Fibroblast of villous mesenchyme (primary cell): ENCODE data around the gene CHL1. TPM values are rescaled to one million over a fixed set of nuclear protein-coding genes. Genes with fewer than 3 reads are reported as not detected.

ENCODE experiments used
- DNase-seq: peaks from one replicate; pipeline ENCODE4 v3.0.0-alpha.2; 2010; ENCODE audit warnings: low read depth
- H3K4me3 ChIP-seq: 2 replicates; pipeline ENCODE4 v1.5.1; 2011; ENCODE audit warnings: low read depth, mild to moderate bottlenecking, low read length
- CTCF ChIP-seq: IDR thresholded peaks from 2 replicates; pipeline ENCODE4 v1.5.1; 2012; ENCODE audit warnings: low read depth, mild to moderate bottlenecking, low read length; ENCODE audit not compliant: insufficient read depth
- total RNA-seq: library from RNA; depleted of rRNA; stranded (reverse); fragments of >200 nt; gene quantifications from 2 replicates; pipeline ENCODE4 v1.2.3, GENCODE V29; 2012

CHL1 gene
- total RNA-seq, 1 donor = not detected

GRCh38 chr3:243356-243725 is 46.8 kb downstream of the CHL1 start:
- no peak for DNase-seq
- H3K4me3 ChIP-seq = no peak overlapping the region
- no peak for TF ChIP-seq CTCF

DNA sequence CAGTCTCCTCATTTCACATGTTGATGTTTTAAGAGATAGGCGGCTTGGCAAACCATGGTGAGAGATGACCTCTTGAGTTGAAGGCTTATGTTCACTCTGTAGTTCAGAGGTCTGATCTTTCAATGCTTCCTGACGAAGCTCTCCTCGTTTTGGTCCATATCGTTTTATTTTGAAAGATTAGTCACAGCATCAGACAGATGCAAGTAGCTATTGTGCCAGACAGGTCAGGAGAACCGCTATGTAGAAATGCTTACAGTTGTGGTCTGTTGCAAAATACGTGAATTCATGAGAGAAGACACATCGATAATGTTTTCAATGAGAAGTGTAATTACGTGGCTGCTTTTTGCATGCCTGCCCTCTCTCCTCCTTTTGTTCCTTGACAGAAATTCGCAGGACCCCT is 47.5 kb downstream of the CHL1 start:
- H3K4me3 ChIP-seq = no peak overlapping the region
- DNase-seq = no peak
- no peak for TF ChIP-seq CTCF

DNA sequence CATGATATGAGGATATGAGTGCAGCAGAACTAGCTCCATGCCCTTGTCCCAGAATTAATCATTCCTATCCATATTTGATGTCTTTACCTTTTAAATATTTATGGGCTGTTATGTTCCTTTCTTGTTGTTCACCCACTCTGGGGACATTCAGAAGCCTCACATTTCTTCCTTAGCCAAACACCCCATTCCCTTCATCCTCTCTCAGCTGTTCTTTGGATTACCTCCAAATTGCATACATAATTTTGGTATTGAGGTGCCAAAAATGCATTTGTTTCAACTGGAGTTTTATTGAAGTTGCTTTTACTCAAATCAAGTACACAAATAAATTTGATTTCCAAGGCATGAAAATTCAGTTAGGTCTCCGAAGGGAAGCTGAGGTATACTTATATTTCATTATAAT is 51.4 kb downstream of the CHL1 start:
- TF ChIP-seq CTCF = no peak
- no peak overlapping the region for H3K4me3 ChIP-seq
- no peak for DNase-seq

GRCh38 chr3:248864-249520 is 52.4 kb downstream of the CHL1 start:
- no peak overlapping the region for H3K4me3 ChIP-seq
- no peak for TF ChIP-seq CTCF
- no peak for DNase-seq

DNA sequence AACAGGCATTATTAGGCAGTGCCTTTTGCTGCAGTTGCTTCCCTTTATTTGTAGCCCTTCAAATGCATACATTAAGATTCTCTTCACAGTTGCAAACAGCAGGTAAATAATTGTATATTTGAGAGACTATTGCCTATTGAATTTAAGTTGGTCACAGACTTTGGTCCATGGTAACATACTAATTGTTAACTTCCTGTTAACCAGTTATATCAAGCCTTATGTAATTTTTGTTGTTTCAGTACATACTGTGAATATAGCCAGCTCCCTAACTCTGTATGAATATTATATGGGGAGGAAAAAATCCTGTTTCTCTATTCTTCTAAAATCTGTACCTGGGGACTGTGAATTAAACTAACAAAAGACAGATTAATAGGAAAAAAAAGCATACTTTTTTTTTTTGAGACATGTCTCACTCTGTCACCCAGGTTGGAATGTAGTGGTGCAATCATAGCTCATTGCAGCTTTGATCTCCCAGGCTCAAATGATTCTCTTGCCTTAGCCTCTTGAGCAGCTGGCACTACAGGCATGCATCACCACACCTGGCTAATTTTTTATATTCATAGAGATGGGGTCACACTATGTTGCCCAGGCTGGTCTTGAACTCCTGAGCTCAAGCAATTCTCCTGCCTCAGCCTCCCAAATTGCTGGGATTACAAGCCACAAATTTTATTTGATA is 53.2 kb downstream of the CHL1 start:
- DNase-seq = no peak
- no peak for TF ChIP-seq CTCF
- no peak overlapping the region for H3K4me3 ChIP-seq

DNA sequence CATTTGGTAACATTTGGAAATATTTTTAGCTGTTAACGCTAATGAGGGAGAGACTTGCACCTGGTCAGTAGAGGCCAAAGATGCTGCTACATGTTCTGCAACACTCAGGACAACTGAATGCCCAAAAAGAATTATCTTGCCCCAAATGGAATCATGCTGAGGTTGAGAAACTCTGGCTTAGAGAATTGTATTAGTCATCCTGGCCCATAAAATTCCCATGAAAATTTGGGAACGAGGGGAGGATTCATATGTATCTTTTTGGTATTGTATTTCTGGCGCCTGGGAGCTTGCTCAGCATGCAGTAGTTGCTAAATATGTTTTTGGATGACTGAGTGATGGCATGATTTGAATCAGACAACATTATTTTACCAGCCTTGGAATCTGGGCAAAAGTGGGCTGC is 59.9 kb downstream of the CHL1 start:
- no peak for TF ChIP-seq CTCF
- DNase-seq = no peak

More for the DNA sequence above, 59.9 kb downstream of the CHL1 start:
- no peak overlapping the region for H3K4me3 ChIP-seq
